ENCODE measurements around the gene GPR62. TPM values are rescaled to one million over a fixed set of nuclear protein-coding genes. Genes with fewer than 3 reads are reported as not detected.

Gene GPR62
- total RNA-seq, 1 experiment from 2014 or later = not detected

GRCh38 chr3:51938780-51939425 lies 16.3 kb upstream of the GPR62 start:
- DNase-seq (ENCODE audit: low read depth) = no peak

GRCh38 chr3:51940648-51941462 lies 14.3 kb upstream of the GPR62 start:
- no peak for DNase-seq (ENCODE audit: low read depth)

- DNase-seq (ENCODE audit: low read depth) = no peak
Measured at GRCh38 chr3:51941463-51941797, 13.8 kb upstream of the GPR62 start.

GRCh38 chr3:51941798-51942602 lies 13.2 kb upstream of the GPR62 start, which contains the start of the genes PARP3 and RRP9:
Gene PARP3 (plus strand): TSS chr3:51942363. CDS start chr3:51943356, 993 bp downstream.
Gene RRP9 (minus strand): TSS chr3:51941904. CDS start chr3:51941867, 37 bp downstream.
- DNase-seq (ENCODE audit: low read depth) = peak; percentile 100

GRCh38 chr3:51942603-51943450 lies 12.4 kb upstream of the GPR62 start:
- peak; percentile 69 for DNase-seq (ENCODE audit: low read depth)

GRCh38 chr3:51943451-51944391 lies 11.5 kb upstream of the GPR62 start:
- DNase-seq (ENCODE audit: low read depth) = no peak

GRCh38 chr3:51944451-51945021 lies 10.6 kb upstream of the GPR62 start:
- no peak for DNase-seq (ENCODE audit: low read depth)

GRCh38 chr3:51945031-51945840 lies 9.9 kb upstream of the GPR62 start:
- DNase-seq (ENCODE audit: low read depth) = no peak

GRCh38 chr3:51945926-51946705 lies 9.1 kb upstream of the GPR62 start:
- DNase-seq (ENCODE audit: low read depth) = no peak

- DNase-seq (ENCODE audit: low read depth) = no peak
Measured at GRCh38 chr3:51946796-51947195, 8.4 kb upstream of the GPR62 start.

- DNase-seq (ENCODE audit: low read depth) = no peak
Measured at GRCh38 chr3:51947215-51947900, 7.8 kb upstream of the GPR62 start.

GRCh38 chr3:51948016-51948580 lies 7.1 kb upstream of the GPR62 start:
- DNase-seq (ENCODE audit: low read depth) = no peak

GRCh38 chr3:51949121-51949520 lies 6.1 kb upstream of the GPR62 start:
- no peak for DNase-seq (ENCODE audit: low read depth)

GRCh38 chr3:51950899-51951298 lies 4.3 kb upstream of the GPR62 start:
- DNase-seq (ENCODE audit: low read depth) = no peak

- peak; percentile 80 for DNase-seq (ENCODE audit: low read depth)
Measured at GRCh38 chr3:51953445-51953844, 1.7 kb upstream of the GPR62 start.

- DNase-seq (ENCODE audit: low read depth) = no peak
Measured at GRCh38 chr3:51954105-51954504, 1.1 kb upstream of the GPR62 start.

GRCh38 chr3:51954713-51955112 lies 468 bp upstream of the GPR62 start:
- no peak for DNase-seq (ENCODE audit: low read depth)

Measured in RPMI7951 (cell line).